Activated naive CD4-positive, alpha-beta T cell (primary cell): ENCODE data around the gene CREBZF.
"Not testable (repeated sequence)": the region's sequence is repeated elsewhere in the genome, so short reads cannot be mapped to it uniquely, and the experiment has no call there.

Experiments used
- DNase-seq, 4 experiments: peaks; one replicate each; lab custom pipeline; 2025; lab: John Stamatoyannopoulos, UW

CREBZF gene

GRCh38 chr11:85670949-85671663 lies 6.2 kb upstream of the CREBZF start:
- not testable (repeated sequence) for DNase-seq

GRCh38 chr11:85668157-85668556 lies 3.2 kb upstream of the CREBZF start:
- no peak for DNase-seq

- DNase-seq: no peak
Observed at GRCh38 chr11:85666687-85667086, 1.8 kb upstream of the CREBZF start.

GRCh38 chr11:85665733-85666132 lies 804 bp upstream of the CREBZF start:
- no peak for DNase-seq

GRCh38 chr11:85663753-85664614 lies 945 bp downstream of the CREBZF start:
- peak; percentile 71 to 85 (median 80) for DNase-seq

GRCh38 chr11:85663080-85663752 lies 1.7 kb downstream of the CREBZF start:
- DNase-seq: no peak

- no peak for DNase-seq
Observed at GRCh38 chr11:85661972-85662664, 2.8 kb downstream of the CREBZF start.

- DNase-seq: no peak
Observed at GRCh38 chr11:85658180-85658579, 6.7 kb downstream of the CREBZF start.

GRCh38 chr11:85656777-85657176 lies 8.2 kb downstream of the CREBZF start:
- no peak for DNase-seq

- not testable (repeated sequence) for DNase-seq
Observed at GRCh38 chr11:85654343-85654742, 10.6 kb downstream of the CREBZF start.

GRCh38 chr11:85652786-85653447 lies 12.0 kb downstream of the CREBZF start:
- no peak for DNase-seq

GRCh38 chr11:85651118-85651517 lies 13.8 kb downstream of the CREBZF start:
- DNase-seq: no peak

GRCh38 chr11:85647604-85648299 lies 17.2 kb downstream of the CREBZF start, which contains the start of gene TMEM126A:
Gene TMEM126A, plus strand, starts transcription at chr11:85647967. Its CDS starts 2,289 bp downstream, at chr11:85650256.
- peak; percentile 76 to 88 (median 83) for DNase-seq

- no peak for DNase-seq
Observed at GRCh38 chr11:85647078-85647477, 17.9 kb downstream of the CREBZF start.

GRCh38 chr11:85643191-85643614 lies 21.7 kb downstream of the CREBZF start:
- DNase-seq: no peak

GRCh38 chr11:85634747-85635146 lies 30.2 kb downstream of the CREBZF start:
- DNase-seq: no peak

- no peak for DNase-seq
Observed at GRCh38 chr11:85628771-85629341, 36.1 kb downstream of the CREBZF start.

GRCh38 chr11:85627998-85628770 lies 36.7 kb downstream of the CREBZF start, which contains the start of gene TMEM126B:
Gene TMEM126B, plus strand, starts transcription at chr11:85628593. Its CDS starts 15 bp downstream, at chr11:85628608.
- peak; percentile 77 to 93 (median 86) for DNase-seq

GRCh38 chr11:85627332-85627997 lies 37.5 kb downstream of the CREBZF start, which contains the start of gene DLG2:
Gene DLG2, minus strand, starts transcription at chr11:85627344.
- peak in 2 of 4 experiments; percentile 13 to 25 for DNase-seq
